HCT116 (cell line): ENCODE data around the gene PRMT3. TPM values are rescaled to one million over a fixed set of nuclear protein-coding genes. Genes with fewer than 3 reads are reported as not detected.

Experiments used
- ATAC-seq: fragments of 200-7000 bp; cut with Tn5 transposase; 2 replicates; pipeline ENCODE4 v1.9.1; 2020; ENCODE audit warnings: mild to moderate bottlenecking, moderate library complexity
- BruUV-seq: library from RNA; stranded (reverse); fragments of 400-500 nt; replicated peaks from 2 replicates; lab custom pipeline; 2021; lab: Mats Ljungman, UMichigan
- CTCF ChIA-PET: fragments of 300-600 bp; sonication (Branson Sonifier 250); formaldehyde crosslinking; loops from one replicate; lab custom pipeline; 2021; ENCODE audit warnings: antibody characterized with exemption; lab: Charles Lee
- POLR2A ChIA-PET: fragments of 300-600, 350-600 bp; sonication (Branson Sonifier 250); formaldehyde crosslinking; loops from one replicate; lab custom pipeline; 2021; ENCODE audit warnings: antibody characterized with exemption; lab: Charles Lee
- RAD21 ChIA-PET, 2 experiments: fragments of 300-600 bp; sonication (Branson Sonifier 250); formaldehyde crosslinking; loops; one replicate each; lab custom pipeline; 2023; ENCODE audit warnings: low total read pairs in 2 of 2; ENCODE audit not compliant: uncharacterized antibody in 2 of 2, unreplicated experiment in 2 of 2, low non-redundant PET in 1 of 2; lab: Charles Lee
- DNase-seq: peaks from one replicate; pipeline ENCODE4 v3.0.0-alpha.2; 2010; ENCODE audit warnings: low read depth, low spot score
- H2AFZ ChIP-seq: fragments of 200-600 bp; shearing (Covaris generic), sonication (generic); 2 replicates; pipeline ENCODE4 v1.6.1; 2017; ENCODE audit warnings: low read depth, mixed run types, mixed read lengths, antibody characterized with exemption, low read length; ENCODE audit not compliant: poor library complexity, severe bottlenecking
- H3K27ac ChIP-seq: 2 replicates; pipeline ENCODE4 v1.5.1; 2012; ENCODE audit warnings: low read depth, low read length
- H3K27me3 ChIP-seq: fragments of 200-600 bp; sonication (generic); 2 replicates; pipeline ENCODE4 v1.6.1; 2016; ENCODE audit warnings: mixed run types, low read length, mixed read lengths; ENCODE audit not compliant: insufficient read depth
- H3K36me3 ChIP-seq, 2 experiments: fragments of 200-500 bp in 1 of 2; fragments of 200-600 bp in 1 of 2; sonication (Bioruptor generic) in 1 of 2; sonication (generic) in 1 of 2; 2 replicates each; pipeline versions ENCODE4 v1.5.1 to v1.6.1; 2014 to 2016; ENCODE audit warnings: low read length in 2 of 2, inconsistent platforms in 1 of 2, mixed read lengths in 1 of 2, mixed run types in 1 of 2; ENCODE audit not compliant: insufficient read depth in 2 of 2, control insufficient read depth in 1 of 2
- H3K4me1 ChIP-seq, 2 experiments: fragments of 200-600 bp in 1 of 2; sonication (generic) in 1 of 2; 2 replicates each; pipeline versions ENCODE4 v1.5.1 to v1.6.1; 2012 to 2017; ENCODE audit warnings: low read length in 2 of 2, inconsistent platforms in 1 of 2, mild to moderate bottlenecking in 1 of 2, mixed read lengths in 1 of 2, mixed run types in 1 of 2, moderate library complexity in 1 of 2; ENCODE audit not compliant: insufficient read depth in 2 of 2, control insufficient read depth in 1 of 2
- H3K4me2 ChIP-seq: fragments of 200-600 bp; sonication (generic); 2 replicates; pipeline ENCODE4 v1.6.1; 2017; ENCODE audit warnings: mixed run types, low read length, mixed read lengths
- H3K4me3 ChIP-seq, 2 experiments: fragments of 200-600 bp in 1 of 2; sonication (generic) in 1 of 2; replicated peaks in 1 of 2; 2 replicates each; pipeline ENCODE4 v1.5.1; 2011 to 2016; ENCODE audit warnings: low read length in 2 of 2, control low read depth in 1 of 2, low read depth in 1 of 2, mild to moderate bottlenecking in 1 of 2, mixed read lengths in 1 of 2, mixed run types in 1 of 2
- H3K79me2 ChIP-seq: fragments of 200-600 bp; sonication (generic); 2 replicates; pipeline ENCODE4 v1.6.1; 2017; ENCODE audit warnings: mild to moderate bottlenecking, mixed run types, low read length, moderate library complexity, mixed read lengths; ENCODE audit not compliant: insufficient read depth
- H3K9ac ChIP-seq: fragments of 200-600 bp; sonication (generic); 2 replicates; pipeline ENCODE4 v1.6.1; 2016; ENCODE audit warnings: low read length, mixed read lengths
- H3K9me2 ChIP-seq: fragments of 200-600 bp; sonication (generic), shearing (Covaris generic); 2 replicates; pipeline ENCODE4 v1.6.1; 2017; ENCODE audit warnings: mixed run types, mild to moderate bottlenecking, moderate library complexity; ENCODE audit not compliant: insufficient read depth
- H3K9me3 ChIP-seq, 2 experiments: fragments of 200-500 bp in 1 of 2; fragments of 200-600 bp in 1 of 2; sonication (Bioruptor generic) in 1 of 2; sonication (generic) in 1 of 2; 2 replicates each; pipeline ENCODE4 v1.6.1; 2014 to 2017; ENCODE audit warnings: low read length in 2 of 2, mixed read lengths in 2 of 2, inconsistent platforms in 1 of 2, low read depth in 1 of 2, mild to moderate bottlenecking in 1 of 2, mixed run types in 1 of 2, moderate library complexity in 1 of 2; ENCODE audit not compliant: control insufficient read depth in 1 of 2, insufficient read depth in 1 of 2
- H4K20me1 ChIP-seq: fragments of 200-600 bp; sonication (generic), shearing (Covaris generic); 2 replicates; pipeline ENCODE4 v1.6.1; 2017; ENCODE audit warnings: mixed run types, mild to moderate bottlenecking, moderate library complexity; ENCODE audit not compliant: insufficient read depth
- CBX3 ChIP-seq: IDR thresholded peaks from 2 replicates; pipeline ENCODE4 v1.6.1; 2012; ENCODE audit warnings: low read depth
- CEBPB ChIP-seq: IDR thresholded peaks from 2 replicates; pipeline ENCODE4 v1.6.1; 2012; ENCODE audit warnings: low read depth
- EGR1 ChIP-seq: IDR thresholded peaks from 2 replicates; pipeline ENCODE4 v1.6.1; 2012; ENCODE audit warnings: low read depth
- ELF1 ChIP-seq: IDR thresholded peaks from 2 replicates; pipeline ENCODE4 v1.6.1; 2012; ENCODE audit warnings: low read depth, borderline replicate concordance
- EZH2phosphoT487 ChIP-seq: fragments of 200-600 bp; IDR thresholded peaks from 2 replicates; pipeline ENCODE4 v1.6.1; 2018; ENCODE audit warnings: antibody characterized with exemption, borderline replicate concordance
- FOSL1 ChIP-seq: IDR thresholded peaks from 2 replicates; pipeline ENCODE4 v1.6.1; 2012; ENCODE audit warnings: low read depth
- MAX ChIP-seq: IDR thresholded peaks from 2 replicates; pipeline ENCODE4 v1.6.1; 2012
- POLR2A ChIP-seq: IDR thresholded peaks from 2 replicates; pipeline ENCODE4 v1.7.0; 2011; ENCODE audit warnings: borderline replicate concordance; ENCODE audit not compliant: insufficient read depth, insufficient read length; ENCODE audit errors: extremely low read depth
- POLR2AphosphoS5 ChIP-seq: IDR thresholded peaks from 2 replicates; pipeline ENCODE4 v1.6.1; 2011; ENCODE audit warnings: mild to moderate bottlenecking, low read depth, low read length, moderate library complexity
- RAD21 ChIP-seq: IDR thresholded peaks from 2 replicates; pipeline ENCODE4 v1.6.1; 2012; ENCODE audit warnings: low read depth, mild to moderate bottlenecking
- SIN3A ChIP-seq: IDR thresholded peaks from 2 replicates; pipeline ENCODE4 v1.6.1; 2012; ENCODE audit warnings: low read depth
- TCF7L2 ChIP-seq: IDR thresholded peaks from 2 replicates; pipeline ENCODE4 v1.7.0; 2011; ENCODE audit warnings: borderline replicate concordance, inconsistent platforms; ENCODE audit not compliant: insufficient read depth, insufficient read length; ENCODE audit errors: extremely low read depth
- YY1 ChIP-seq: IDR thresholded peaks from 2 replicates; pipeline ENCODE4 v1.6.1; 2011; ENCODE audit warnings: low read length, low read depth, moderate library complexity, mild to moderate bottlenecking; ENCODE audit not compliant: insufficient replicate concordance; ENCODE audit errors: extremely low read depth
- ZBTB33 ChIP-seq: IDR thresholded peaks from 2 replicates; pipeline ENCODE4 v1.6.1; 2011; ENCODE audit warnings: mild to moderate bottlenecking, low read length, moderate library complexity; ENCODE audit not compliant: insufficient replicate concordance; ENCODE audit errors: extremely low read depth
- ZFX ChIP-seq: fragments of 450-650 bp; IDR thresholded peaks from 2 replicates; pipeline ENCODE4 v1.6.1; 2017
- ZNF274 ChIP-seq: fragments of 200-500 bp; sonication (Bioruptor generic); IDR thresholded peaks from 2 replicates; pipeline ENCODE4 v1.6.1; 2014; ENCODE audit warnings: mild to moderate bottlenecking, low read depth, low read length, inconsistent platforms
- intact Hi-C: fragments of 100-400 bp; cut with micrococcal nuclease; formaldehyde crosslinking; loops from 2 replicates; pipeline ENCODE4 v1.10.0; 2022
- total RNA-seq: library from RNA; stranded (reverse); gene quantifications from one replicate; pipeline ENCODE4 v1.2.1, GENCODE V29; 2021; ENCODE audit not compliant: unreplicated experiment
- TF ChIP-seq, protein P1 (sequence below): IDR thresholded peaks from 2 replicates; pipeline ENCODE4 v1.6.1; 2012

Gene PRMT3
- total RNA-seq, 1 experiment from 2014 or later = 24.3 TPM

GRCh38 chr11:20558741-20559140 is 171.2 kb downstream of the PRMT3 start:
- H3K4me1 ChIP-seq = no peaks in the 10 kb centered on the region
- H3K27ac ChIP-seq = no peak overlapping the region
- no peaks in the 10 kb centered on the region for H4K20me1 ChIP-seq
- no peak overlapping the region for H3K4me2 ChIP-seq
- ChIA-PET CTCF (no interaction called here), RAD21 (no interaction called here), POLR2A (no interaction called here)
- no TSS peak for BruUV-seq
- H3K4me3 ChIP-seq = no peak overlapping the region
- no peaks in the 10 kb centered on the region for H3K36me3 ChIP-seq
- H3K9me2 ChIP-seq = no peaks in the 10 kb centered on the region
- TF ChIP-seq POLR2A (no peak), ZFX (no peak), ZBTB33 (no peak), YY1 (no peak), RAD21 (no peak), ELF1 (no peak), POLR2AphosphoS5 (no peak), FOSL1 (no peak), CEBPB (no peak), MAX (no peak), ZNF274 (no peak), EZH2phosphoT487 (no peak), SIN3A (no peak), EGR1 (no peak), CBX3 (no peak), TCF7L2 (no peak)
- TF ChIP-seq, protein P1, sequence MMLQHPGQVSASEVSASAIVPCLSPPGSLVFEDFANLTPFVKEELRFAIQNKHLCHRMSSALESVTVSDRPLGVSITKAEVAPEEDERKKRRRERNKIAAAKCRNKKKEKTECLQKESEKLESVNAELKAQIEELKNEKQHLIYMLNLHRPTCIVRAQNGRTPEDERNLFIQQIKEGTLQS = no peak
- H3K27me3 ChIP-seq = peaks cover 44% of the 10 kb centered on the region
- H3K9me3 ChIP-seq = no peaks in the 10 kb centered on the region
- intact Hi-C loops = no loop called here
- H3K9ac ChIP-seq = no peak overlapping the region
- H2AFZ ChIP-seq = no peak overlapping the region
- DNase-seq (no peak), ATAC-seq (no peak)
- H3K79me2 ChIP-seq = no peaks in the 10 kb centered on the region

Other genes starting within 250 kb of the PRMT3 start
- gene DBX1, start 227.2 kb upstream of the PRMT3 start, total RNA-seq = not detected
- gene HTATIP2, start 24.0 kb upstream of the PRMT3 start, total RNA-seq = 43.4 TPM
- gene SLC6A5, start 211.9 kb downstream of the PRMT3 start, total RNA-seq = not detected